Renal cortical epithelial cell (primary cell): ENCODE measurements around the gene GMCL2. TPM values are rescaled to one million over a fixed set of nuclear protein-coding genes. Genes with fewer than 3 reads are reported as not detected.

Source experiments
- DNase-seq: peaks from one replicate; pipeline ENCODE4 v3.0.0-alpha.2; 2011; ENCODE audit warnings: low read depth
- total RNA-seq: library from RNA; depleted of rRNA; stranded (reverse); fragments of >200 nt; gene quantifications from 2 replicates; pipeline ENCODE4 v1.2.3, GENCODE V29; 2014

The GMCL2 gene
- total RNA-seq, 1 donor from 2014 or later = not detected

- no peak for DNase-seq
These were observed 35.1 kb upstream of the GMCL2 start for GRCh38 chr5:178222292-178222691.

- DNase-seq = no peak
These were observed 34.7 kb upstream of the GMCL2 start for GRCh38 chr5:178221853-178222252.

GRCh38 chr5:178221282-178221681 is 34.1 kb upstream of the GMCL2 start:
- no peak for DNase-seq

- DNase-seq = no peak
These were observed 31.7 kb upstream of the GMCL2 start for GRCh38 chr5:178218827-178219226.

- no peak for DNase-seq
These were observed 31.1 kb upstream of the GMCL2 start for GRCh38 chr5:178218237-178218776.

- DNase-seq = no peak
These were observed 29.6 kb upstream of the GMCL2 start for GRCh38 chr5:178216779-178217178.

- no peak for DNase-seq
These were observed 28.9 kb upstream of the GMCL2 start for GRCh38 chr5:178216088-178216534.

GRCh38 chr5:178215280-178216002 is 28.3 kb upstream of the GMCL2 start:
- no peak for DNase-seq

- DNase-seq = no peak
These were observed 27.1 kb upstream of the GMCL2 start for GRCh38 chr5:178214160-178214803.

GRCh38 chr5:178213748-178214151 is 26.6 kb upstream of the GMCL2 start:
- peak; percentile 81 for DNase-seq

- no peak for DNase-seq
These were observed 25.9 kb upstream of the GMCL2 start for GRCh38 chr5:178213003-178213461.

- no peak for DNase-seq
These were observed 25.3 kb upstream of the GMCL2 start for GRCh38 chr5:178212241-178213002.

GRCh38 chr5:178211095-178212048 is 24.2 kb upstream of the GMCL2 start:
- DNase-seq = no peak

- DNase-seq = no peak
These were observed 23.5 kb upstream of the GMCL2 start for GRCh38 chr5:178210686-178211085.

- no peak for DNase-seq
These were observed 22.9 kb upstream of the GMCL2 start for GRCh38 chr5:178210073-178210535.

- no peak for DNase-seq
These were observed 22.3 kb upstream of the GMCL2 start for GRCh38 chr5:178209334-178210072.

GRCh38 chr5:178208540-178209227 is 21.5 kb upstream of the GMCL2 start:
- DNase-seq = no peak

GRCh38 chr5:178207917-178208280 is 20.7 kb upstream of the GMCL2 start:
- DNase-seq = no peak

- peak; percentile 72 for DNase-seq
These were observed 20.2 kb upstream of the GMCL2 start for GRCh38 chr5:178207183-178207916.
